Hepatocyte (in vitro differentiated cells): ENCODE measurements around the gene NAP1L4. TPM values are rescaled to one million over a fixed set of nuclear protein-coding genes. Genes with fewer than 3 reads are reported as not detected.

Experiments
- DNase-seq: peaks from one replicate; pipeline ENCODE4 v3.0.0-alpha.2; 2016; ENCODE audit warnings: low spot score
- H2AFZ ChIP-seq: fragments of 200-600 bp; sonication (generic); 2 replicates; pipeline ENCODE4 v1.6.0; 2016; ENCODE audit warnings: antibody characterized with exemption, mild to moderate bottlenecking
- H3K27ac ChIP-seq: fragments of 200-600 bp; sonication (generic); 2 replicates; pipeline ENCODE4 v1.5.1; 2016; ENCODE audit warnings: mild to moderate bottlenecking
- H3K27me3 ChIP-seq: fragments of 200-600 bp; sonication (generic); 2 replicates; pipeline ENCODE4 v1.6.1; 2016
- H3K36me3 ChIP-seq: fragments of 200-600 bp; sonication (generic); replicated peaks from 2 replicates; pipeline ENCODE4 v1.5.1; 2016; ENCODE audit warnings: low read depth; ENCODE audit not compliant: insufficient read depth
- H3K4me1 ChIP-seq: fragments of 200-600 bp; sonication (generic); 2 replicates; pipeline ENCODE4 v1.5.1; 2016; ENCODE audit warnings: mild to moderate bottlenecking, moderate library complexity; ENCODE audit not compliant: insufficient read depth
- H3K4me2 ChIP-seq: fragments of 200-600 bp; sonication (generic); 2 replicates; pipeline ENCODE4 v1.6.0; 2016
- H3K4me3 ChIP-seq: fragments of 200-600 bp; sonication (generic); 2 replicates; pipeline ENCODE4 v1.5.1; 2016; ENCODE audit warnings: mild to moderate bottlenecking
- H3K79me2 ChIP-seq: fragments of 200-600 bp; sonication (generic); 2 replicates; pipeline ENCODE4 v1.6.0; 2017; ENCODE audit warnings: mild to moderate bottlenecking
- H3K9me2 ChIP-seq: fragments of 200-600 bp; sonication (generic); replicated peaks from 2 replicates; pipeline ENCODE4 v1.6.0; 2017; ENCODE audit warnings: mild to moderate bottlenecking; ENCODE audit not compliant: insufficient read depth
- H3K9me3 ChIP-seq: fragments of 200-600 bp; sonication (generic); 2 replicates; pipeline ENCODE4 v1.5.1; 2016; ENCODE audit warnings: low read depth, mild to moderate bottlenecking
- H4K20me1 ChIP-seq: fragments of 200-600 bp; sonication (generic); 2 replicates; pipeline ENCODE4 v1.6.0; 2016; ENCODE audit warnings: mild to moderate bottlenecking; ENCODE audit not compliant: insufficient read depth, poor library complexity, severe bottlenecking
- EZH2 ChIP-seq: fragments of 200-600 bp; sonication (generic); IDR thresholded peaks from 2 replicates; pipeline ENCODE4 v1.6.1; 2016; ENCODE audit warnings: antibody characterized with exemption, mild to moderate bottlenecking, borderline replicate concordance
- EZH2phosphoT487 ChIP-seq: fragments of 200-600 bp; sonication (generic); IDR thresholded peaks from one replicate; pipeline ENCODE4 v1.6.1; 2018; ENCODE audit warnings: antibody characterized with exemption, mild to moderate bottlenecking, low read depth, moderate library complexity; ENCODE audit not compliant: unreplicated experiment, severe bottlenecking
- WGBS: methylation state at CpG from one replicate; pipeline ENCODE4 v1.1.6; 2016; ENCODE audit warnings: low lambda C conversion rate; ENCODE audit errors: missing lambda C conversion rate; 5-methylcytosine and 5-hydroxymethylcytosine counted together
- polyA plus RNA-seq: library from polyadenylated mRNA; unstranded; fragments of >200 nt; fragmentation: Nextera tagmentation; extraction: Ambion mirVana; gene quantifications from 2 replicates; pipeline ENCODE4 v1.2.1, GENCODE V29; 2016
- total RNA-seq: library from RNA; depleted of rRNA; stranded (reverse); fragments of >200 nt; gene quantifications from 2 replicates; pipeline ENCODE4 v1.2.3, GENCODE V29; 2014
- TF ChIP-seq, protein P1 (sequence below): fragments of 200-600 bp; sonication (generic); IDR thresholded peaks from 2 replicates; pipeline ENCODE4 v1.5.1; 2016; ENCODE audit warnings: antibody characterized with exemption, mild to moderate bottlenecking; ENCODE audit not compliant: poor library complexity

Gene NAP1L4
- total and polyA plus RNA-seq, 2 experiments from 2014 or later: 79.0 to 118 TPM

DNA sequence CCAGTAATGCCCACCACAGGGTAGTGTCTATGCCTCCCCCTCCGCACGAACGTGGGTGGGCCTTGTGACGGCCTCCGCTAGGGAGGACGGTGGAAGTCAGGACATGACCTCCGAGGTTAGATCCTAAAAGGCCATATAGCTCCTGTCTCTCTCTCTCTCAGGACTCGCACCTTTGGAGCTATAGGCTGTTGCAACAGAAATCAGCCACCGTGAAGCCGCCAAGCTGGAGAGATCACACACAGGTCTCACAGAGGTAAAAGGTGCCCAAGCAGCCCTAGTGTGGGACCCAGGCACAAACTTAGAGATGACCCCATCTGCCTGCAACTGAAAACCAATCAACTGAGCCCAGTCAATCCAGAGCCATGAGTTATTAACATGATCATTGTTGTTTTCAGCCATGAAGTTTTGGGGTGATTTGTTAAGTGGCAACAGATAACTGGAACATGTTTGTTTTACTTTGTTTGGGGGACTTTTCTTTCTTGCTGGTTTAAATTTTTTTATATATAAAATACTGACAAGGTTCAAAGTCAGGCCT lies 7.4 kb upstream of the NAP1L4 start:
- H3K9me2 ChIP-seq: no peaks in the 10 kb centered on the region
- no peak for DNase-seq
- peaks cover 4% of the 10 kb centered on the region for H3K4me1 ChIP-seq
- TF ChIP-seq, protein P1, sequence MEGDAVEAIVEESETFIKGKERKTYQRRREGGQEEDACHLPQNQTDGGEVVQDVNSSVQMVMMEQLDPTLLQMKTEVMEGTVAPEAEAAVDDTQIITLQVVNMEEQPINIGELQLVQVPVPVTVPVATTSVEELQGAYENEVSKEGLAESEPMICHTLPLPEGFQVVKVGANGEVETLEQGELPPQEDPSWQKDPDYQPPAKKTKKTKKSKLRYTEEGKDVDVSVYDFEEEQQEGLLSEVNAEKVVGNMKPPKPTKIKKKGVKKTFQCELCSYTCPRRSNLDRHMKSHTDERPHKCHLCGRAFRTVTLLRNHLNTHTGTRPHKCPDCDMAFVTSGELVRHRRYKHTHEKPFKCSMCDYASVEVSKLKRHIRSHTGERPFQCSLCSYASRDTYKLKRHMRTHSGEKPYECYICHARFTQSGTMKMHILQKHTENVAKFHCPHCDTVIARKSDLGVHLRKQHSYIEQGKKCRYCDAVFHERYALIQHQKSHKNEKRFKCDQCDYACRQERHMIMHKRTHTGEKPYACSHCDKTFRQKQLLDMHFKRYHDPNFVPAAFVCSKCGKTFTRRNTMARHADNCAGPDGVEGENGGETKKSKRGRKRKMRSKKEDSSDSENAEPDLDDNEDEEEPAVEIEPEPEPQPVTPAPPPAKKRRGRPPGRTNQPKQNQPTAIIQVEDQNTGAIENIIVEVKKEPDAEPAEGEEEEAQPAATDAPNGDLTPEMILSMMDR: no peak
- TF ChIP-seq EZH2 (no peak), EZH2phosphoT487 (no peak)
- H3K36me3 ChIP-seq: no peaks in the 10 kb centered on the region
- H3K4me2 ChIP-seq: no peak overlapping the region
- no peaks in the 10 kb centered on the region for H3K9me3 ChIP-seq
- no peaks in the 10 kb centered on the region for H3K79me2 ChIP-seq
- 92% methylated on average over 10 of the region's 10 CpGs for WGBS
- no peaks in the 10 kb centered on the region for H3K27me3 ChIP-seq
- H3K4me3 ChIP-seq: no peak overlapping the region
- H2AFZ ChIP-seq: no peak overlapping the region
- no peak overlapping the region for H3K27ac ChIP-seq
- H4K20me1 ChIP-seq: no peaks in the 10 kb centered on the region

DNA sequence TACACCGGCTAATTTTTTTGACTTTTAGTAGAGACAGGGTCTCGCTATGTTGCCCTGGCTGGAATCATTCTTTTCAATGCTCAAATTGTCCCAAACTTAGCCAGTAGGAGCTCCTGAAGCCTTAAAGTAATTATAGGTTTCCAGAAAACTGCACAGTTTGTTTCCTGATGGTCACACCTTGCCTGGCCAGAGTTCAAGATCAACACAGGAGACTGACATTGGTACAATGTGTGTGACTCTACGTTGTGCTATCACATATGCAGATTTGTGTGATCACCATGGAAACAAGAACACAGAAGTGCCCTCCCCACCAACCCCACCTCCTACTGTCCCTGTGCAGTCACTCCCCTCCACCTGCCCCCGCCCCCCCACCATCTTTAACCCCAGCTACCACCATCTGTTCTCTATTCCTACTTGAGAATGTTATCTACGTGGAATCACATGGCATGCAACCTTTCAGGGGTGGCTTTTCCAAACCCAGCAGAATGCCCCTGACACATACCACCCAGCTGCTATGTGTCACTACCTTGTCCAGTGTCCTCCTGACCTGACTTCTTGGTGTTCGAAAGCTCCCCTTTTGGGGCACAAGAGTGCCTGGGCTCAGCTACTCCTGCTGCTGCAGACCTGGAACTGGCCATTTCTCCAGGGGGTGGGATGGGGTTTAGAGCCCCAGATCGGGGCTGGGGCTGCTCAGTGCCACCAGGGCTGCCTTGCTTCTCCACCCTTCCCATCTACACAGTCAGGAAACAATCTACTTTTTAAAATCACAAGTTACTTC lies 6.1 kb upstream of the NAP1L4 start:
- H3K9me3 ChIP-seq: no peaks in the 10 kb centered on the region
- H3K4me2 ChIP-seq: no peak overlapping the region
- H3K36me3 ChIP-seq: no peaks in the 10 kb centered on the region
- no peaks in the 10 kb centered on the region for H4K20me1 ChIP-seq
- H2AFZ ChIP-seq: no peak overlapping the region
- H3K4me3 ChIP-seq: no peak overlapping the region
- no peaks in the 10 kb centered on the region for H3K79me2 ChIP-seq
- WGBS: 74% methylated on average over 7 of the region's 7 CpGs
- no peak for DNase-seq
- H3K4me1 ChIP-seq: peaks cover 4% of the 10 kb centered on the region
- H3K27ac ChIP-seq: no peak overlapping the region
- TF ChIP-seq EZH2phosphoT487: no peak
- no peak for TF ChIP-seq EZH2
- TF ChIP-seq, protein P1: no peak
- no peaks in the 10 kb centered on the region for H3K27me3 ChIP-seq
- no peaks in the 10 kb centered on the region for H3K9me2 ChIP-seq

DNA sequence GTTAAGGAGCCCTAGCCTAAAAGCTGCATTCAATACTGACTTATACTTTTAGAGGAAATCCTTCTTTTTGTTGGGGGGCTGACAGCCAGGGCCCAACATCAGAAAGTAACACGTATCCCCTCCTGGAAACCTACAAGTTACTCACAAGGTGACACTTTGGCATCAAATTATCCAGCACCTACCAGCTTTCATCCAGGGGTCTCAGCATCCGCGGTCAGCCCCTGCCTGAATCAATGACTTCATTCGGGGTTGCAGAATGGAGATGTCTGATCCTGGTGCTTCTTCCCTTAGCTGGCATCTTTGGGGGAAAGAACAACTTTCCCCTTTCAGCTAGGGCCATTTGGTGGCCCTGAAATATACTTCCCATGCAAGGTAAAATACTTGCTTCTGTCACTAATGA lies 5.3 kb upstream of the NAP1L4 start:
- no peak for TF ChIP-seq EZH2
- TF ChIP-seq, protein P1: no peak
- TF ChIP-seq EZH2phosphoT487: no peak
- no peak overlapping the region for H2AFZ ChIP-seq
- no peaks in the 10 kb centered on the region for H3K36me3 ChIP-seq
- 99% methylated on average over 4 of the region's 4 CpGs for WGBS
- H3K79me2 ChIP-seq: no peaks in the 10 kb centered on the region
- no peak for DNase-seq
- peaks cover 4% of the 10 kb centered on the region for H3K4me1 ChIP-seq
- H3K27ac ChIP-seq: no peak overlapping the region
- no peaks in the 10 kb centered on the region for H3K9me2 ChIP-seq
- no peaks in the 10 kb centered on the region for H3K27me3 ChIP-seq
- no peak overlapping the region for H3K4me3 ChIP-seq
- no peaks in the 10 kb centered on the region for H4K20me1 ChIP-seq
- H3K9me3 ChIP-seq: no peaks in the 10 kb centered on the region
- no peak overlapping the region for H3K4me2 ChIP-seq
